ENCODE measurements around the gene LIMCH1.

DNA sequence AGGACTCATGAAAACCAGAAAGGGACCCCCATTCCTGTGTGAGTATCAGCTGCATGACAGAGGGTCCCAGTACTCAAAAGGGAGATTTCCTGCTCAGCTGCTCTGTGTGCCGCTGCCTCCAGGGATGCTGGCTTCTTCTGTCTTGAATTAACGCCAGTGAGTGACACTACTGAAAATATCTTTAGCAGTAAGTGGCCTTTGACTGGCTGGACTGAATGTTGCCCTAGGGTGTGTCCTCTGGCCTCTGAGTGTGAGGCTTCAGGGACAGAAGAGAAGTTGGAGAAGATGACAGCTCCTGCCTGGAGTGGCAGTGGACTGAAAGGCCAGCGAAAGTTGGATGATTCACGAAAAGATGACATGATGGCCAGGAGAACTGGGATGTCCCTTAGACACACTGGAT lies 95.4 kb downstream of the LIMCH1 start:
- TF ChIP-seq, protein P1, sequence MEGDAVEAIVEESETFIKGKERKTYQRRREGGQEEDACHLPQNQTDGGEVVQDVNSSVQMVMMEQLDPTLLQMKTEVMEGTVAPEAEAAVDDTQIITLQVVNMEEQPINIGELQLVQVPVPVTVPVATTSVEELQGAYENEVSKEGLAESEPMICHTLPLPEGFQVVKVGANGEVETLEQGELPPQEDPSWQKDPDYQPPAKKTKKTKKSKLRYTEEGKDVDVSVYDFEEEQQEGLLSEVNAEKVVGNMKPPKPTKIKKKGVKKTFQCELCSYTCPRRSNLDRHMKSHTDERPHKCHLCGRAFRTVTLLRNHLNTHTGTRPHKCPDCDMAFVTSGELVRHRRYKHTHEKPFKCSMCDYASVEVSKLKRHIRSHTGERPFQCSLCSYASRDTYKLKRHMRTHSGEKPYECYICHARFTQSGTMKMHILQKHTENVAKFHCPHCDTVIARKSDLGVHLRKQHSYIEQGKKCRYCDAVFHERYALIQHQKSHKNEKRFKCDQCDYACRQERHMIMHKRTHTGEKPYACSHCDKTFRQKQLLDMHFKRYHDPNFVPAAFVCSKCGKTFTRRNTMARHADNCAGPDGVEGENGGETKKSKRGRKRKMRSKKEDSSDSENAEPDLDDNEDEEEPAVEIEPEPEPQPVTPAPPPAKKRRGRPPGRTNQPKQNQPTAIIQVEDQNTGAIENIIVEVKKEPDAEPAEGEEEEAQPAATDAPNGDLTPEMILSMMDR (IDR thresholded peaks at IDR 0.05), result no peak
- no peak for TF ChIP-seq POLR2A (IDR thresholded peaks at IDR 0.05)
